ENCODE data around the gene HES1.

- no peak for TF ChIP-seq FOXK2 (IDR thresholded peaks at IDR 0.05)
- no peak for TF ChIP-seq CTBP1 (IDR thresholded peaks at IDR 0.05; ENCODE audit: borderline replicate concordance)
- TF ChIP-seq TARDBP (IDR thresholded peaks at IDR 0.05) = no peak
- no peak for TF ChIP-seq BHLHE40 (IDR thresholded peaks at IDR 0.05; ENCODE audit: borderline replicate concordance)
- TF ChIP-seq FOXM1 (IDR thresholded peaks at IDR 0.05; ENCODE audit: borderline replicate concordance) = no peak
- TF ChIP-seq HDGF (IDR thresholded peaks at IDR 0.05; ENCODE audit: borderline replicate concordance) = no peak
- no peak for TF ChIP-seq SP1 (IDR thresholded peaks at IDR 0.05)
- TF ChIP-seq ELF4 (IDR thresholded peaks at IDR 0.05) = no peak
- TF ChIP-seq NFRKB (IDR thresholded peaks at IDR 0.05) = no peak
- TF ChIP-seq PKNOX1 (IDR thresholded peaks at IDR 0.05) = no peak
- no peak for TF ChIP-seq FOXA1 (IDR thresholded peaks at IDR 0.05)
- no peak for TF ChIP-seq ARNT (IDR thresholded peaks at IDR 0.05)
- no peak for TF ChIP-seq SUZ12 (IDR thresholded peaks at IDR 0.05)
Observed at GRCh38 chr3:194107107-194107506, 28.8 kb upstream of the HES1 start.

Data from HEK293T (cell line).